Lower leg skin (tissue), 3 donors: ENCODE results near the gene PTCD3.

ENCODE experiments used
- CTCF ChIP-seq, 3 donors: fragments of 450-650 bp; IDR thresholded peaks; one replicate each; pipeline ENCODE4 v1.5.1; 2016; ENCODE audit warnings: antibody characterized with exemption in 3 of 3, mild to moderate bottlenecking in 3 of 3, moderate library complexity in 2 of 3
- POLR2A ChIP-seq, 2 donors: fragments of 450-650 bp; IDR thresholded peaks; one replicate each; pipeline ENCODE4 v1.6.1; 2016 to 2017; ENCODE audit warnings: antibody characterized with exemption in 2 of 2, mild to moderate bottlenecking in 1 of 2, moderate library complexity in 1 of 2

- TF ChIP-seq CTCF (IDR thresholded peaks at IDR 0.05) (no peak), POLR2A (IDR thresholded peaks at IDR 0.05) (no peak)
These were observed 49.3 kb upstream of the PTCD3 start for GRCh38 chr2:86056590-86057331.
